NB4 (cell line): Measurements from ENCODE around the gene CACNA1F.

ENCODE experiments used
- POLR2A ChIP-seq: IDR thresholded peaks from 2 replicates; pipeline ENCODE4 v1.6.1; 2011; ENCODE audit warnings: mild to moderate bottlenecking; ENCODE audit not compliant: insufficient read length; ENCODE audit errors: extremely low read depth
- TF ChIP-seq, protein P1 (sequence below): IDR thresholded peaks from one replicate; pipeline ENCODE4 v1.5.1; 2012; ENCODE audit warnings: low read depth, low read length
- TF ChIP-seq, protein P2 (sequence below): IDR thresholded peaks from 2 replicates; pipeline ENCODE4 v1.6.1; 2011; ENCODE audit warnings: low read depth, low read length

DNA sequence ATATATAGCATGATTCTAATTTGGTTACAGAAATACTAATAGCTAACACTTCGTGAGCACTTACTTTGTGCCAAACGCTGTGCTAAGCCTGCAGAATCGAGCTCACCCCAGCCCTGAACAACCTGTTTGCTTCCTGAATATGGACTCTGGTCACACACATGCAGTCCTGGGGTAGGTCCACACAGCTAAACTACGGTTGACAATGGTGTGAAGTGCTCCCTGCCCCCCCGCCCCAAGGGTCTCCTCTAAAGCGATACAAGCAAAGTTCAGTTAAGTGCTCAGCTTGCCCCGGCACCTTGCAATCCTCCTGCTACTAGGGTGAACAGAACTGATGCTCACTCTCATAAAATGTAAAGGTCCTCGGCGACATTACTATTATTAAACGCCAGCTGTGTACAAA lies 30.5 kb upstream of the CACNA1F start:
- TF ChIP-seq POLR2A, result no peak
- TF ChIP-seq, protein P1, sequence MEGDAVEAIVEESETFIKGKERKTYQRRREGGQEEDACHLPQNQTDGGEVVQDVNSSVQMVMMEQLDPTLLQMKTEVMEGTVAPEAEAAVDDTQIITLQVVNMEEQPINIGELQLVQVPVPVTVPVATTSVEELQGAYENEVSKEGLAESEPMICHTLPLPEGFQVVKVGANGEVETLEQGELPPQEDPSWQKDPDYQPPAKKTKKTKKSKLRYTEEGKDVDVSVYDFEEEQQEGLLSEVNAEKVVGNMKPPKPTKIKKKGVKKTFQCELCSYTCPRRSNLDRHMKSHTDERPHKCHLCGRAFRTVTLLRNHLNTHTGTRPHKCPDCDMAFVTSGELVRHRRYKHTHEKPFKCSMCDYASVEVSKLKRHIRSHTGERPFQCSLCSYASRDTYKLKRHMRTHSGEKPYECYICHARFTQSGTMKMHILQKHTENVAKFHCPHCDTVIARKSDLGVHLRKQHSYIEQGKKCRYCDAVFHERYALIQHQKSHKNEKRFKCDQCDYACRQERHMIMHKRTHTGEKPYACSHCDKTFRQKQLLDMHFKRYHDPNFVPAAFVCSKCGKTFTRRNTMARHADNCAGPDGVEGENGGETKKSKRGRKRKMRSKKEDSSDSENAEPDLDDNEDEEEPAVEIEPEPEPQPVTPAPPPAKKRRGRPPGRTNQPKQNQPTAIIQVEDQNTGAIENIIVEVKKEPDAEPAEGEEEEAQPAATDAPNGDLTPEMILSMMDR, result no peak
- TF ChIP-seq, protein P2, sequence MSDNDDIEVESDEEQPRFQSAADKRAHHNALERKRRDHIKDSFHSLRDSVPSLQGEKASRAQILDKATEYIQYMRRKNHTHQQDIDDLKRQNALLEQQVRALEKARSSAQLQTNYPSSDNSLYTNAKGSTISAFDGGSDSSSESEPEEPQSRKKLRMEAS, result no peak
